K562 (cell line): ENCODE results near the gene NMT2. TPM values are rescaled to one million over a fixed set of nuclear protein-coding genes. Genes with fewer than 3 reads are reported as not detected.
A peak's percentile ranks its signal among the peaks of the same experiment; 100 is the strongest.

Experiments
- CREB1 ChIP-seq, 2 experiments: sonication (generic) in 1 of 2; formaldehyde crosslinking in 1 of 2; IDR thresholded peaks; 2 replicates each; pipeline versions ENCODE4 v1.6.1 to v1.8.0; 2012 to 2022; ENCODE audit warnings: inconsistent platforms in 1 of 2, mild to moderate bottlenecking in 1 of 2, missing genetic modification reagents in 1 of 2, moderate library complexity in 1 of 2
- CTBP1 ChIP-seq: fragments of 450-650 bp; IDR thresholded peaks from 2 replicates; pipeline ENCODE4 v1.6.1; 2016; ENCODE audit warnings: borderline replicate concordance
- CTCF ChIP-seq, 3 experiments: IDR thresholded peaks in 2 of 3; conservative IDR thresholded peaks in 1 of 3; 2 replicates each; pipeline ENCODE4 v1.5.1; 2011 to 2012; ENCODE audit warnings: low read length in 3 of 3, mild to moderate bottlenecking in 3 of 3, control low read depth in 2 of 3, improper control_type of control experiment in 1 of 3, inconsistent platforms in 1 of 3, low read depth in 1 of 3, mixed read lengths in 1 of 3, moderate library complexity in 1 of 3; ENCODE audit not compliant: insufficient read depth in 2 of 3
- ETV1 ChIP-seq: fragments of 450-650 bp; conservative IDR thresholded peaks from 2 replicates; pipeline ENCODE4 v1.6.1; 2016; ENCODE audit warnings: missing genetic modification characterization, control low read depth, low read depth, missing compliant biosample characterization
- GABPB1 ChIP-seq: sonication (generic); formaldehyde crosslinking; IDR thresholded peaks from 2 replicates; pipeline ENCODE4 v1.8.0; 2022; ENCODE audit warnings: mild to moderate bottlenecking, missing genetic modification reagents
- HNRNPL ChIP-seq: fragments of 200-400 bp; formaldehyde crosslinking; IDR thresholded peaks from 2 replicates; pipeline ENCODE4 v1.6.1; 2017; ENCODE audit warnings: low read depth, mild to moderate bottlenecking, low read length
- KLF16 ChIP-seq: IDR thresholded peaks from 2 replicates; pipeline ENCODE4 v1.6.1; 2016; ENCODE audit warnings: antibody characterized with exemption
- LARP7 ChIP-seq: fragments of 450-650 bp; IDR thresholded peaks from 2 replicates; pipeline ENCODE4 v1.6.1; 2016
- MAFF ChIP-seq: IDR thresholded peaks from 2 replicates; pipeline ENCODE4 v1.6.1; 2012; ENCODE audit warnings: low read length, improper control_type of control experiment
- MCM5 ChIP-seq: fragments of 450-650 bp; IDR thresholded peaks from 2 replicates; pipeline ENCODE4 v1.6.1; 2016; ENCODE audit warnings: low read depth
- MEIS2 ChIP-seq: fragments of 450-650 bp; IDR thresholded peaks from 2 replicates; pipeline ENCODE4 v1.6.1; 2014; ENCODE audit warnings: mild to moderate bottlenecking; ENCODE audit not compliant: partially characterized antibody
- MIER1 ChIP-seq: fragments of 450-650 bp; IDR thresholded peaks from 2 replicates; pipeline ENCODE4 v1.6.1; 2016; ENCODE audit warnings: antibody characterized with exemption, mild to moderate bottlenecking, low read depth
- NRF1 ChIP-seq, 2 experiments: fragments of 450-650 bp; IDR thresholded peaks in 1 of 2; conservative IDR thresholded peaks in 1 of 2; 2 replicates each; pipeline ENCODE4 v1.6.1; 2014; ENCODE audit warnings: mild to moderate bottlenecking in 2 of 2
- PRDM10 ChIP-seq: fragments of 450-650 bp; IDR thresholded peaks from 2 replicates; pipeline ENCODE4 v1.6.1; 2018; ENCODE audit not compliant: partially characterized antibody
- RAD21 ChIP-seq, 2 experiments: fragments of 250-450 bp in 1 of 2; fragments of 450-650 bp in 1 of 2; sonication (Bioruptor Pico) in 1 of 2; formaldehyde crosslinking in 1 of 2; IDR thresholded peaks in 1 of 2; conservative IDR thresholded peaks in 1 of 2; 2 replicates each; pipeline versions ENCODE4 v1.4.0 to v1.8.0; 2020 to 2022; ENCODE audit warnings: mild to moderate bottlenecking in 2 of 2, moderate library complexity in 1 of 2
- RBBP5 ChIP-seq: fragments of 200-600 bp; sonication (generic); IDR thresholded peaks from 2 replicates; pipeline ENCODE4 v1.6.1; 2012; ENCODE audit warnings: borderline replicate concordance, mild to moderate bottlenecking, low read length, control low read depth, inconsistent platforms; ENCODE audit not compliant: insufficient read depth, poor library complexity, severe bottlenecking
- SAFB ChIP-seq: fragments of 200-400 bp; formaldehyde crosslinking; IDR thresholded peaks from 2 replicates; pipeline ENCODE4 v1.6.1; 2017; ENCODE audit warnings: low read depth, low read length, borderline replicate concordance
- SMARCC2 ChIP-seq: fragments of 450-650 bp; IDR thresholded peaks from 2 replicates; pipeline ENCODE4 v1.6.1; 2017; ENCODE audit warnings: antibody characterized with exemption, moderate library complexity, mild to moderate bottlenecking, low read depth
- TFAM ChIP-seq: fragments of 250-450 bp; sonication (Bioruptor Pico); conservative IDR thresholded peaks from 2 replicates; pipeline ENCODE4 v1.5.0; 2021; ENCODE audit warnings: mild to moderate bottlenecking, moderate library complexity
- ZC3H4 ChIP-seq: sonication (generic); formaldehyde crosslinking; IDR thresholded peaks from 2 replicates; pipeline ENCODE4 v1.9.0; 2021; ENCODE audit warnings: missing genetic modification reagents, borderline replicate concordance
- ZNF146 ChIP-seq: IDR thresholded peaks from one replicate; pipeline ENCODE4 v1.6.1; 2018; ENCODE audit warnings: missing compliant biosample characterization; ENCODE audit not compliant: unreplicated experiment
- ZNF766 ChIP-seq: fragments of 200-800 bp; sonication (Bioruptor generic); conservative IDR thresholded peaks from 2 replicates; pipeline ENCODE4 v1.6.1; 2016; ENCODE audit warnings: missing genetic modification characterization, missing compliant biosample characterization
- polyA plus RNA-seq, 8 experiments: library from polyadenylated mRNA; depleted of rRNA in 4 of 8; stranded (reverse) in 5 of 8; unstranded in 3 of 8; fragments of >200 nt; fragmentation: Nextera tagmentation in 2 of 8; fragmentation: Illumina TruSeq in 1 of 8; extraction: Ambion mirVana in 2 of 8; extraction: Trizol in 1 of 8; gene quantifications; 2 replicates each; pipeline versions ENCODE4 v1.2.1 to v1.2.3, GENCODE V29; 2011 to 2014; ENCODE audit warnings: inconsistent platforms in 1 of 8, missing spikeins in 1 of 8
- total RNA-seq, 7 experiments: library from RNA; depleted of rRNA in 6 of 7; stranded (reverse); fragments of >200 nt in 6 of 7; fragmentation: Illumina TruSeq in 2 of 7; extraction: Trizol in 2 of 7; gene quantifications; 2 replicates each; pipeline versions ENCODE4 v1.2.1 to v1.2.3, GENCODE V29; 2011 to 2021; ENCODE audit warnings: low replicate concordance in 1 of 7

Gene NMT2
- total and polyA plus RNA-seq, 9 of the 15 experiments (the other 6 are each of a cell fraction or from before 2014, with no cell fraction given): 5.2 to 15.9 (median 10.8) TPM

- TF ChIP-seq MAFF (no peak), HNRNPL (0 out of 2 replicates have a peak, but pooled peaks have one; percentile 32), CREB1 (IDR thresholded peaks at IDR 0.05) (no peak), CREB1 (CRISPR knock-in tag; IDR thresholded peaks at IDR 0.05) (0 out of 2 replicates have a peak, but pooled peaks have one; percentile 32), ZNF766 (CRISPR knock-in tag) (no peak), ZNF146 (CRISPR knock-in tag) (no peak), TFAM (CRISPR knock-in tag) (no peak), RBBP5 (peak; percentile 77), ETV1 (no peak), CTBP1 (no peak), NRF1 (conservative IDR thresholded peaks at IDR 0.05 in 1 of 2, IDR thresholded peaks at IDR 0.05 in 1 of 2) (peak; percentile 57 to 65; a peak in 3 of 4 replicates), KLF16 (no peak), SMARCC2 (no peak), RAD21 (CRISPR knock-in tag; conservative IDR thresholded peaks at IDR 0.05 in 1 of 2, IDR thresholded peaks at IDR 0.05 in 1 of 2) (peak; percentile 24 to 41), GABPB1 (0 out of 2 replicates have a peak, but pooled peaks have one; percentile 10), CTCF (IDR thresholded peaks at IDR 0.05 in 2 of 3, conservative IDR thresholded peaks at IDR 0.05 in 1 of 3; ENCODE audit: insufficient read depth in 2 of 3, low read depth in 1 of 3, low read length in 3 of 3) (peak; percentile 43 to 61 (median 55)), SAFB (0 out of 2 replicates have a peak, but pooled peaks have one; percentile 16), MCM5 (no peak), PRDM10 (no peak), MEIS2 (peak; percentile 47), ZC3H4 (CRISPR knock-in tag) (0 out of 2 replicates have a peak, but pooled peaks have one; percentile 46), MIER1 (no peak), LARP7 (no peak)
These were observed 842 bp downstream of the NMT2 start (continued) for GRCh38 chr10:15167411-15168290.
